ENCODE results near the gene DHCR24.
A peak's percentile ranks its signal among the peaks of the same experiment; 100 is the strongest.
"Not testable (repeated sequence)": the region's sequence is repeated elsewhere in the genome, so short reads cannot be mapped to it uniquely, and the experiment has no call there.

DHCR24 gene

GRCh38 chr1:54886724-54887664 is at the start of gene DHCR24:
Gene DHCR24 (minus strand): TSS chr1:54887195. CDS start chr1:54887119, 76 bp downstream.
- DNase-seq, result peak; percentile 88

- DNase-seq, result no peak
These were observed 49.8 kb upstream of the DHCR24 start for GRCh38 chr1:54936791-54937190.

- no peak for DNase-seq
These were observed 47.9 kb upstream of the DHCR24 start for GRCh38 chr1:54934869-54935268.

DNA sequence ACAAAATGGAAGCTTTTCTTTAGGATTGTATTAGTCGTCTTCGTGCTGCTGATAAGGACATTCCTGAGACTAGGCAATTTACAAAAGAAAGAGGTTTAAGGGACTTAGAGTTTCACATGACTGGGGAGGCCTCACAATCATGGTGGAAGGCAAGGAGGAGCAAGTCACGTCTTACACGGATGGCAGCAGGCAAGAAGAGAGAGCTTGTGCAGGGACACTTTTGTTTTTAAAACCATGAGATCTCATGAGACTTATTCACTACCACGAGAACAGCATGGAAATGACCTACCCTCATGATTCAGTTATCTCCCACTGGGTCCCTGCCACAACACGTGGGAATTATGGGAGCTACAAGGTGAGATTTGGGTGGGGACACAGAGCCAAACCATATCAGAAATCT is 47.1 kb upstream of the DHCR24 start:
- DNase-seq, result not testable (repeated sequence)

DNA sequence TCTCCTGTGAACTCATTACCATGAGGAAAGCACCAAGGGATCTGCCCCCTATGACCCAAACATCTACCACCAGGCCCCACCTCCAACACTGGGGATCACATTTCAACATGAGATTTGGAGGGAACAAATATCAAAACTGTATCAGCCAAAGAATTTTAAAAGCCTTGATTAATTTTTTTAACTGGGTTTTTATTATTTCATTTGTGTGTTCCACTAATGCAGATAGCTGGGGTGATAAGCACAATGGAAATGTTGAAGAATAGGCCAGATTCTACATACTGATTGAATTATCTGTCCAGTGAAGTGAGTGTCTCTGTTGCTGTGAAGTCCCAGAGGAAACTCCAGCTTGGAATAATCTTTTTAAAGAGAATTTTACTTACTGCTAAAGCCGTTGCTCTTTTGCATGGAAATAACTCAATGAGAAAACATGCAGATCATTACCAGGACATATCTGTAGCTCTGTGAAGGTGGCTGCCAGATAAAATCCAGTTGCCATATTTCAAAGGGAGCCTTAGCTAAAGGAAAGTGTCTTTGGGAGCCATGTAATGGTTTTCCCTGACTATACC is 44.4 kb upstream of the DHCR24 start:
- DNase-seq, result no peak

DNA sequence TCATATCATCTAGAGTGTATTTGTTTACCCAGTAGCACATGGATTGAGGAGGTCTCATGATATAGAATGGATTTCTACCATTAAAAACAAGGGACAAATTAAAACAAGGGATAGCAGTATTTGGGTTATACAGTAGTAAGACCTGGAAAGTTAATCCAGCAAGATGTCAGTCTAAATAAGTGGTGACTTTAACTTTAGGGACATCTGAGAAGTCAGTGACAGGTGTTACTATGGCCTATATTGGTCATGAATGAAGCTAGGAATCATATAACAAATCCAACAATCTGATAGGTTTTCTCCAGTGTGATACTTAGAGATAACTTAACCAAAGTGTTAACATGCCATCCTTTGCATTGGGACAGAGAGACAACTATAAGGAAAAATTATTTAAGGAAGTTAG is 42.7 kb upstream of the DHCR24 start:
- no peak for DNase-seq

- no peak for DNase-seq
These were observed 41.3 kb upstream of the DHCR24 start for GRCh38 chr1:54928327-54928726.

GRCh38 chr1:54927472-54928240 is 40.7 kb upstream of the DHCR24 start:
- DNase-seq, result no peak

GRCh38 chr1:54926970-54927369 is 40.0 kb upstream of the DHCR24 start:
- DNase-seq, result no peak

GRCh38 chr1:54922921-54923421 is 36.0 kb upstream of the DHCR24 start:
- DNase-seq, result no peak

DNA sequence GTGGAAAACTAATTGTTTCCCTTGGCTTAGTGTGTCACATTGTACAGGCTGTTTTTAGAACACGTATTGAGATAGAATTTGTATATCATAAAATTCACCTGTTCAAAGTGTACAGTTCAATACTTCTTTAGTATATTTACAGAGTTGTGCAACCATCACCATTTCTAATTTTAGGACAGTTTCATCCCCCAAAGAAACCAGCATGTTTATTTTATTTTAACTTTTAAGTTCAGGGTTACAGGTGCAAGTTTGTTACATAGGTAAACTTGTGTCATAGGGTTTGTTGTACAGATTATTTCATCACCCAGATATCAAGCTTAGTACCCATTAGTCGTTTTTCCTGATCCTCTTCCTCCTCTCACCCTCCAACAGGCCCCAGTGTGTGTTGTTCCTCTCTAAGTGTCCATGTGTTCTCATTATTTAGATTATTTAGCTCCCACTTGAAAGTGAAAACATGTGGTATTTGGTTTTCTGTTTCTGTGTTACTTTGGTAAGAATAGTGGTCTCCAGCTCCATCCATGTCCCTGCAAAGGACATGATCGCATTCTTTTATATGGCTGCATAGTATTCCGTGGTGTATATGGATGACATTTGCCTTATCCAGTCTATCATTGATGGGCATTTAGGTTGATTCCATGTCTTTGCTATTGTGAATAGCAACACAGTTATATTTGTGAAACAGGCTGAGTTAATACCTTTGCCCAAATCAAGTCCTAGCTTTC is 35.2 kb upstream of the DHCR24 start:
- DNase-seq, result no peak

DNA sequence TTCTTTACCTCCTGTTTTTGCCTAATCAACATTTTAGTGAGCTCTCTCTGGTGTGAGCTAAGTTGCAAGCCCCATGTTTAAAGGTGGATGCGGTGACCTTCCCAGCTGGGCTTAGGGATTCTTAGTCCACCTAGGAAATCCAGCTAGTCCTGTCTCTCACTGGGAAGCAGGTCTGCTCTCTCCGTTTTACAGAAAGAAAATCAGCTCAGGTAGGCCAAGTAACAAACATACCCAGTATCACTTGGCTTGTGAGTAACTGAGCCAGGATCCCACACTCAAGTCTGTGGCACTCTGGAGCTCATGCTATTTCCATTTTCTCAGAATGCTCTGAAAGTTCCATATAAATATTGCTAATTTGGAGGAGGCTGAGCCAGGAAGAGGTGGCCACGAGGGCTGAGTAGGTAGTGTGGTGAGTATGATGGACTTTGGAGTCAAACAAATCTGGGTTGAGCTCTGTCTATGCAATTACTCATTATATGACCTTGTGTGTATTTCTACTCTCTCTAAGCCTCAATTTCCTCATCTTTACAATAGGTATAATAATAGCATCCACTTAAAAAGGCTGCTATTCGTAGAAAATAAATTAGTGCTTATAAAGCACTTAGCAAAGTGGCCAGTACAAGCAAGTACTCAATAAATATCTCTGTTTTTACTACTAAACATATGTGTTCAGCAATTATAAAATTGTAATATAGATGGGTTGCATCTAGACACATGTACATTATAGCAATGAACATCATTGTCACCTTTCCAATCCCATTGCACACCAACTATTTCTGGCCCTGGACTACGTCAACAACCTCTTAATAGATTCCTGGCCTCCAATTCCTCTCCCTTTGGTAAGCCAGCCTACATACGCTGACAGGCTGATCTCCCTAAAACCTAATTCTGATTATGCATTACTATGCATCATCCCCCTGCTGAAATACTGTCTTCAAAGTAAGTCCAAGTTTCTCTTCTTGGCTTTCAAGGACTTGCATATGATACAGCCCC is 32.7 kb upstream of the DHCR24 start:
- DNase-seq, result no peak

GRCh38 chr1:54911076-54911475 is 24.1 kb upstream of the DHCR24 start:
- not testable (repeated sequence) for DNase-seq

- DNase-seq, result no peak
These were observed 19.6 kb upstream of the DHCR24 start for GRCh38 chr1:54906586-54906985.

DNA sequence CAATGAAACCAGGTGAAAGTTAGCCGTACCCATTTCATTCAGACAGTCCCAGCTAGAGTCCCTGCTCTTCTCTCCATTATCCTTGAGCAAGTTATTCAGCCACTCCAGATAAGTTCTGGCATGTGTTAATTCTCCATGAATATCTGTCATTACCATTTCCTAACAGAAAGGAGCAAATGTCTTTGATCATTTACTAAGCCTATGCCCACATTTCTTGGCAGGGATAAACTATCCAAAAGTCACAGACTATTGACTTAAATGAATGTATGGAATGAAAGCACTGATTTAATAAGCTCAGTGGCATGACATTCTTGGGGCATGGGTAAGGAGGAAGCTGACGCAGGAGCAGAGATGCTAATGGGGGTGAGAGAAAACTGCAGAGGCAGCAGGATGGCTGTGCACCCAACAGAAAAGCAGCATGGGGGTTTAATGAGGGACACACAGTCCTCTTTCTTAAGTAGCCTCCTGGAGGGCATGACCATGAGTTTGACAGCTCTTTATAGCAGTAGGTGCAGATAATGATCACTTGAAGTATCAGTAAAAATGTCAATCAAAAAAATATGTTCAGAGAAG is 17.6 kb upstream of the DHCR24 start:
- no peak for DNase-seq

GRCh38 chr1:54894271-54894670 is 7.3 kb upstream of the DHCR24 start:
- no peak for DNase-seq

DNA sequence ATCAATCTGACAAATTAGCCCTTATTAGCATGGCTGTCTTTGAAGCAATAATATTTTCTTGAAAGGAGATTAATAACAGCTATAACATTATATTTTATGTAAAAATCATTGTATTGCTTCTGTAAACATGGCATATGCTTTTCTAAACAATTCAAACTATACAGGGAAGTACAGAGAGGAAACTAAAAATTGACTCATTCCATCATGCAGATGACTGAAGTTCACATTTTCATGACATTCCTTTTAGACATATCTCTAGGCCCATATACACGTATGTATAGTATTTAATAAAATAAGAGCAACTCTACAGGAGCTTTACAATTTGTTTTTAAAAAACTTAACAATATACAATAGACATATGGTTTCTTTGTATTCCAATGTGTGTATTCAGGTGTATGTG is 5.6 kb upstream of the DHCR24 start:
- DNase-seq, result no peak

- no peak for DNase-seq
These were observed 2.2 kb upstream of the DHCR24 start for GRCh38 chr1:54889132-54889725.

DNA sequence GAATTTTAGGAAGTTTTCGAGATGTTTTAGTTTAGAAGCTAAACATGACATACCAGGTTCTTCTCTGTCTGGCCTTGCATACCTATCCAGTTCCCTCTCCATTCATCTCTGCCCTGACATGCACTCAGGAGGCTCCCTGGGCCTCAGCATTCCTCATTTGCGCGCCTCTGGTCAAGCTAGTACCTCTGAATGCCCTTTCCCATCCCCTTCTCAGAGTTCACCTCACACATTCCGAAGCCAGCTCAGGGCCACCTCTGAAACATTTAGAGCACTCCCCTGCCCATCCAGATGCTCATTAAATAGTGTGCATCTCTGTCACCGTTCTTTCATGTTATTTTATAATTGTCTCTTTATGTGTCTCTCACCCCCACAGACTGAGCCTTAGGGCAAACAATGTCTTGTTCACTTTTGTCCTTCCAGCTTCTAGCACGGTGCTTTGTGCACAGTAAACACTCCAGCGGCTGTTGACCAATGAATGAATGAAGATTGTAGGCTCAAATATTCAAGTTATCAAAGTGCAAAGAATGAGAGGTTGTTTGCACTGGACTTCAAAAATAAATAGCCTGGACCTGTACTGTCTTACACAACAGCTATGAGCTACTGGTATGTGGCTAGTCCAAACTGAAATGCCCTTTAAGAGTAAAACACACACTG is 1.2 kb upstream of the DHCR24 start:
- no peak for DNase-seq

DNA sequence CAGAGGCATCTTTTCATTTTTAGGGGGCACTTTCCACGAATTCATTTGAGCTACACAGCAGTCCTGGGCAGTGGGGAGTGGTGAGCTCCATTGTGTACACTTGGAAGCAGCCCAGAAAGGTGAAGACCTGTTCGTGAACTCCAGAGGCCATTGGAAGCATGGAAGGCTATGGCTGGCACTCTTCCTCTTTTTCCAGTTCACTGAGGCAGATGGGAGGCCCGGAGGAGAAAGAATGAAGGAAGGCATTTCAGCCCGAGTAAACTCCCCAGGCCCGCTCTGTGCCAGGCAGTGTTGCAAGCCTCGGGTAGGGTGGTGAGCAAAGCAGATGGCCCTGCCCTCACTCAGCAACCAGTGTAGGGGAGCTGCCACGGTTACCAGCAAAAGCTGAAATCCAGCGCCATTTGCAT is 673 bp upstream of the DHCR24 start:
- DNase-seq, result peak; percentile 22

Measured in NCI-H2227 treated with DMSO at 0.1 percent for 48 hours (cell line).